Measurements from ENCODE around the gene TLX1.

TLX1 gene

DNA sequence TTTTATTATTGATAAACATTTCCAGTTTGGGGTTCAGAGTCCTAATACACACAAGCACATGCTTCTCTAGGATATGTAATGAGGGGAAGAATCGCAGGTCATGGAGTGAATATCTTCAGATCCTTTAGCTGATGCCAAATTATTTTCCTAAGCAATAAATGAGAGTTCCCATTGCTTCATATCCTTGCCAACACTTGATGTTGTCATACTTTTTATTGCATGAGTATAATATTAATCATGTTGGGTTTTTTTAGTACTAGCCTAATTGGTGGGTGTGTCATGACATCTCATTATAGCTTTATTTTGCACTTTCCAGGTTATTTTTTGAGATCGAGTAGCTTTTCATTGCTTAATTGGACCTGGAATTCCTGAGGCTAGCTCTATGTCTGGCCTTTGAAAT lies 35.3 kb downstream of the TLX1 start:
- no peak overlapping the region for H3K4me3 Mint-ChIP-seq
- H3K4me1 Mint-ChIP-seq (ENCODE audit: low read depth): peaks cover 7% of the 10 kb centered on the region
- intact Hi-C loops (cut with micrococcal nuclease): loop anchor here (10.0 kb wide), 1 partner anchor 128 kb away; no protein-coding TSS in a partner anchor
- H3K36me3 Mint-ChIP-seq (ENCODE audit: low read depth): no peaks in the 10 kb centered on the region
- H3K9me3 Mint-ChIP-seq: no peaks in the 10 kb centered on the region
- no peak overlapping the region for H3K27ac Mint-ChIP-seq
- peaks cover 69% of the 10 kb centered on the region for H3K27me3 Mint-ChIP-seq

DNA sequence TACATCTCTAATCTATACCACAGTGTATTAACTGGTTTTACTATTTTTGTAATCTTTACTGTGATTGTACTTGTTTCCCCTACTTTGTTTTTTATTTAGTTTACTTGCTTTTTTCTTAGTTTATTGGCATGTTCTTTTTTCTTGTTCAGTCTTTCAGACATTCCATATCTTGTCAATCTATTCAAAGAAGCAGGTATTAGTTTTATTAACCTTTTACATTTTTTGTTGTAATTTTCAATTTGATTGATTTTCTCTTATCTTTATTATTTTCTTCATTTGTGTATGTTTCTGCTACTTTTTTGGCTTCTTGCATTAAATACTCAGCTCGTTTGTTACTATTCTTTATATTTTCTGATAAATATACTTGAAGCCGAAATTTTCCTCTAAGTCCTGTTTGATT lies 41.6 kb downstream of the TLX1 start:
- H3K27me3 Mint-ChIP-seq: peaks cover 55% of the 10 kb centered on the region
- no peaks in the 10 kb centered on the region for H3K36me3 Mint-ChIP-seq (ENCODE audit: low read depth)
- intact Hi-C loops (cut with micrococcal nuclease): no loop called here
- H3K4me1 Mint-ChIP-seq (ENCODE audit: low read depth): peaks cover 12% of the 10 kb centered on the region
- H3K4me3 Mint-ChIP-seq: no peak overlapping the region
- H3K9me3 Mint-ChIP-seq: peaks cover 20% of the 10 kb centered on the region
- no peak overlapping the region for H3K27ac Mint-ChIP-seq

DNA sequence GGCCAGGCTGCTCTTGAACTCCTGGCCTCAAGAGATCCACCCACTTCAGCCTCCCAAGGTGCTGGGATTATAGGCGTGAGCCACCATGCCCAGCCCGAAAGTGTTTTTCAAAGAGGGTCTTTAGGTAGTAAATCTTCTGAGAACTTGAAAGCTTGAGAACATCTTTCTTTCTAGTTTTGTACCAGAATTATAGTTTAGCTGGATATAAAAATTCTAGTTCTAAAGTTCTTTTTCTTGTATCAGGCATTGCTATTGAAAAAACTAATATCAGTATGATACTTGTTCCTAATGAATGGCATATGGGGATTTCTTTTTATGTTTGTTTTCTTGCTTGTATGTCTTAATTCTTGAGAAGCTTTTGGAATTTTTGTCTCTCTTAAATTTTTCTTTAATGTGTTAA lies 43.2 kb downstream of the TLX1 start:
- Mint-ChIP-seq H3K36me3 (ENCODE audit: low read depth) (no peaks in the 10 kb centered on the region), H3K4me3 (no peak overlapping the region), H3K9me3 (peaks cover 20% of the 10 kb centered on the region), H3K27ac (no peak overlapping the region), H3K4me1 (ENCODE audit: low read depth) (peaks cover 12% of the 10 kb centered on the region), H3K27me3 (peaks cover 56% of the 10 kb centered on the region)
- intact Hi-C loops (cut with micrococcal nuclease): no loop called here

DNA sequence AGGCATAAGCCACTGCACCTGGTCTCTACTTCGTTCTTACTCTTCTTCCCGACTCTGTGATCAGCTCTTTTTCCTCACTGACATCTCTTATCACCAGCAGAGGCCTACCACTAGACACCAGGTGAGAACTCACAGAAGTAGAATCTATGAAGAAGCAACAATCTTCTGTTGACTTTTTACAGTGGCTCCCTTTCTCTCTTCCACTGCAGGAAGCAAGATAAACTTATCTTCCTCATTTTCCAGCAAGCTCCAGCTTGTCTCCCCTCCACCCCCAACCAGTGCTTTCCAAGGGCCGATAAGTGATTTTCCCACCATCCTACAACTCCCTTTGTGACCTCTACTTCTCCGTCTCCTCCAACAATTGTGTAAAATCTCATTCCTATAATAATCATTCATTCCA lies 45.5 kb downstream of the TLX1 start:
- H3K27ac Mint-ChIP-seq: no peak overlapping the region
- peaks cover 20% of the 10 kb centered on the region for H3K9me3 Mint-ChIP-seq
- intact Hi-C loops (cut with micrococcal nuclease): no loop called here
- no peaks in the 10 kb centered on the region for H3K36me3 Mint-ChIP-seq (ENCODE audit: low read depth)
- peaks cover 50% of the 10 kb centered on the region for H3K27me3 Mint-ChIP-seq
- no peak overlapping the region for H3K4me3 Mint-ChIP-seq
- H3K4me1 Mint-ChIP-seq (ENCODE audit: low read depth): peaks cover 12% of the 10 kb centered on the region

DNA sequence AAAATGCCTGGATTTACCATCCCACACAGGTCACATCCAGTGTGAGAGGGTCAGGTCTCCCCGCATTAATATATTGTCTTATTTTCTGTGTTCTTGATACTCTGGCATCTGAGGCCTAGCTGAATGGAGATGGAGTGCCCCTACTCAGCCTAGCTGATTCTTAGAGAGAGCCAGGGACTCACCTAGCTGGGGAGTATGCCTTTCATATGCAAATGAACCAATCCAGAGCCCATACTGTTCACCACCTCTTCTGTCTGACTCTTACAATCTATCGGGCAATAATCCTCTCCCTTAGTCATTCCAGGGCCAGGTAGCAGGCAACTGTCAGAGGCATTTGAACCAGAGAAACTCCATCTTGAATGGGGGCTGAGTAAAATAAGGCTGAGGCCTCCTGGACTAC lies 51.8 kb downstream of the TLX1 start:
- Mint-ChIP-seq H3K36me3 (ENCODE audit: low read depth) (no peaks in the 10 kb centered on the region), H3K4me1 (ENCODE audit: low read depth) (no peaks in the 10 kb centered on the region), H3K27ac (no peak overlapping the region), H3K27me3 (peaks cover 31% of the 10 kb centered on the region), H3K4me3 (no peak overlapping the region), H3K9me3 (no peaks in the 10 kb centered on the region)
- intact Hi-C loops (cut with micrococcal nuclease): no loop called here

DNA sequence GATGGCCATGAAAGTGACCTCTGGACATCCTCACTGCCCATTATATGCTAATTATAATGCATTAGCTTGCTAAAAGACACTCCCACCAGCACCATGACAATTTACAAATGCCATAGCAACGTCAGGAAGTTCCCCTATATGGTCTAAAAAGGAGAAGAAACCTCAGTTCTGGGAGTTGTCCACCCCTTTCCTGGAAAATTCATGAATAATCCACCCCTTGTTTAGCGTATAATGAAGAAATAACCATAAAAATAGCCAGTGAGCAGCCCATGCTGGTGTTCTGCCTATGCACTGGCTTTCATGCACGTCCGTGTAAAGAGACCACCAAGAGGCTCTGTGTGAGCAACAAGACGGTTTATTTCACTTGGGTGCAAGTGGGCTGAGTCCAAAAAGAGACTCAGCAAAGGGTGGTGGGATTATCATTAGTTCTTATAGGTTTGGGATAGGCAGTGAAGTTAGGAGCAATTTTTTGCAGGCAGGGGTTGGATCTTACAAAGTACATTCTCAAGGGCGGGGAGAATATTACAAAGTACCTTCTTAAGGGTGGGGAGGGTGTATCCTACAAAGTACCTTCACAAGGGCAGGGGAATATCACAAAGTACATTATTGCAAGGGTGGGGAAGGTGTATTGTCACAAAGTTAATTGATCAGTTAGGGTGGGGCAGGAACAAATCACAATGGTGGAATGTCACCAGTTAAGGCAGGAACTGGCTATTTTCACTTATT lies 52.5 kb downstream of the TLX1 start:
- Mint-ChIP-seq H3K9me3 (no peaks in the 10 kb centered on the region), H3K4me1 (ENCODE audit: low read depth) (no peaks in the 10 kb centered on the region), H3K36me3 (ENCODE audit: low read depth) (no peaks in the 10 kb centered on the region), H3K27ac (no peak overlapping the region), H3K4me3 (no peak overlapping the region), H3K27me3 (peaks cover 26% of the 10 kb centered on the region)
- intact Hi-C loops (cut with micrococcal nuclease): no loop called here
